NCI-H1436 treated with DMSO at 0.1 percent for 48 hours (cell line): ENCODE results near the gene SIPA1L3.

Source experiments
- DNase-seq: peaks from one replicate; lab custom pipeline; 2025; lab: John Stamatoyannopoulos, UW

SIPA1L3 gene

DNA sequence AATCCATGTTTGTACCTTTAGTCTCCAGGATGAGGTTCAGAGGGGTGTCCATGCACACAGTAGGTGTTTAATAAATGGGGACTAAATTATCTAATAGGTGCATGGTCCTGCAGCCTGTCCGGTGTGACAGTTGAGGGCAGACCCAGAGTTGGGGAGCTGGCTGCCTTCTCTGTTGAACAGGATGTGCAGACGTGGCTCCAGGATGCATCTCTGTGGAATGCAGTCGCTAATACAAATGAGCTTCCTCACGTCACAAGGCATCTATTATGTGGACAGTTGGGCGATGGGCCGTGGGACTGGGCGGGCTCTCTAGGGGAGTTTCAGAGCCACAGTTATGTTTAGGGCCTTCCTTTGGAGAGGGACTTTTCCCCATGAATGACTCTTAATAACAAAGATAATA, 71.0 kb downstream of the SIPA1L3 start:
- no peak for DNase-seq

DNA sequence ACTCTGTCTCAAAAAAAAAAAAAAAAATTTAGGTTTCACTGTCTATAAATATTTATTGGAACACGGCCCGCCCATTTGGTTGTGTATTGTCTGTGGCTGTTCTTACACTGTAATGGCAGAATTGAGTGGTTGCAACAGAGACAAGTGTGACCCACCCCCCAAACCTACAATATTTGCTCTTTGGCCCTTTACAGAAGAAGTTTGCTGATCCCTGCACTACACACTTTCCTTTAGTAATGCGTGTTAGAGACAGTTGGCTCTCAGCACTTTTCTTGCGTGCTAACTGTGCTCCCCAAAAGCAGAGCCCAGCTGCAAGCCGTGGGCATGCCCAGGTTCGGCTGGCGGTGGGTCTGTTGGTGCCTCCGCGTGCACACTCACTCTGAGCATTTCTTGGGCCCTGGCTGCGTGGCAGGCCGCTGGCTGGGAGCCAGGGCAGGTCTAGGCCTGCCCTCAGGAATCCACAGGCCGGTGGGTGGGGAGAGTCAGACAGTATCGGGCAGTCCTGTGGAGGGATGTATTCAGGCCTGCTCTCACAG, 72.6 kb downstream of the SIPA1L3 start:
- no peak for DNase-seq

DNA sequence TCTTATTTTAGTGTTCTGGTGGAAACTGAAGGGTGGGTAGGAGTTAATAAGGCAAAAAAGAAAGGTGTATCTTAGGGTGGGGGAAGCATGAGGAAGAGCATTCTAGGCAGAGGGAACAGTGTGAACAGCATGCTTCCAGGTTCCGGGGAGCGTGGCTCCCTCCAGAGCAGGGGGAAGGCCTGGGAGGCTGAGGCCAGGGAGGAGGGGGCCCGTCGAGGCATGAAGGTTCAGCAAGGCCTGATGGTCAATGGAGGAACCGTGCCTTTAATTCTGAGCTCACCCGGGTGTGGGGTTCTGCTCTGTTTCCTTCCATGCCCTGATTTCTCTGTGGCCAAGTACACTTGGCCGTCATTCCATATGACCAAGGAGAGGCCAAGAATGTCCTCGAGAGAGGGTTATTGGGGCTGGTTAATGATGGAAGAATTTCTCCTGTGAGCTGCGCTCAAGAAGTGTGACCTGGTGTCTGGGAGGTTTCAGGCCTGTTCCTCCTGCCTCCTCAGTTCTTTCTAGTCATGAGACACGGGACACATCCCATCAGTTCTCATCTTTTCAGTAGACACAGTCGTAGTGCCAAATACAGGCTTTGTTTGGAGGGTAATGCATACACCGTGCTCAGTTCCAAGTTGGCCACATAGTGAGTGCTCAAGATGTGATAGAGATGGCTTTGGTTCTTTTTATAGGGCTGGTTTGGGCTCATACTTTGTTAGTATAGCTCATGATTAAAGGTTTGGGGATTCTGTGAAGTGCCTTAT, 73.6 kb downstream of the SIPA1L3 start:
- DNase-seq: no peak

DNA sequence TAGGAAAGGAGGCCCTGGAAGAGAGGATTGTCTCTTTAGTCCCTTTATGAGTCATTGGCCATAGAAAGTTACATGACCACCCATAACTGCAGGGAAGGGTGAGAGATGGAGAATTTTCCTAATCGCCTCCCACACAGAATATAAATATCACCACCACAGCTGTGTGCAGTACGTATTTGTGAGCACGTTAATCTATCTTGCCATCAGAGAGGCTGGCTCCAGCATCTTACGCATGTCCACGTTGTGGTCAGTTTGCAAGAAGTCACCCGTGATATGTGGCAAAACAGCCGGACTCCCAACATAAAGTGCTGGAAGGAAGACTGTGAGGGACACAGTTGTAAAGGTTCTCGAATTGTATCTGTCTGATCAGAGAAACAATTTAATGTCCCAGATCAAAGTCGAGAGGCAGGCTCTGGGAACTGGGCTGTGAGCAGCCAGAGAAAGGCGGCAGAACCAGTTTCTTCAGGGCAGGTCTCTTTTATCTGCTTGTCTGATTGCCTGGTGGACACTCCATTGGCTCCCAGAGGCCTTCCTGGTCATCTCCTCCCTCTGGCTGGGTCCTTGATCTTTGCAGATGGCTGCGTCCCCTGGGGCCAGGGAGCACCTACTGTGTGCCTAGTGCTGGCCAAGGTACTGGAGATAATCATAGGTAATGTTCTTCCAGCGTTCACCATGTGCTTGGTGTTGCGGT, 74.9 kb downstream of the SIPA1L3 start:
- DNase-seq: no peak

DNA sequence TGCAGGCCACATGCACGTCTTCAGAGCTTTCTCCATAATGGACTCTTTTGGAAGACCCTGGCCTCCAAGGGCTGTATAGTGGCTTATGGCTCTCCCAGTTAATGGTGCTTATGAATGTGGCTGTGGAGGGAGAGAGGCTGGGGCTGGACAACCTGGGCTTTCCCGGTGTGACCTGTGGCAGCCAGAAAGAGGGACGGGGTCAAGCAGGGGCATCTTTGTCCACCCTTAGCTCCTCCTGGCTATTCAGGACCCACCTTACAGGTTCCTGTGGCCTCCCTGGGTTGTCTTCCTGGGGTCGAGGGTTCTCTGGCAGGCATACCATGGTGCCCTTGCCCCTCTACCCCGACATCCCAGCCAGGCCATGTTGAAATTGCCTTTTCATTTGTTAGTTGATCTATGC, 75.6 kb downstream of the SIPA1L3 start:
- no peak for DNase-seq

DNA sequence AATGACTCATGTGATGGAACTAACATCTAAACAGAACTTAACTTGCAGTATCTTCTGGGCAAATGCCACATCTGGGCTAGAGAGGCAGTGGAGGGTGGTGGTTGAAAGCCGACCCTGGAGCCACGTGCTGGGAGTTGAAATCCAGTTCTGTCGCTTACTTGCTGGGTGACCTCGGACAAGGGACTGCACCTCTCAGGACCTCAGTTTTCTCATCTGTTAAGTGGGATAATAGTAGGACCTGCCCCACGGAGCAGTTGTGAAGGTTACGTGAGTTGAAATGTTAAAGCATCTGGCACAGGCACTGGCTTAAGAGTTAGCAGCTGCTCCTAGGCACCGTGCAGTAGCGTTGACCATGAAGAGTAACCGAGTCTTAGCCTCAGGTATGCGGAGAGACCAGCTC, 76.1 kb downstream of the SIPA1L3 start:
- DNase-seq: no peak

DNA sequence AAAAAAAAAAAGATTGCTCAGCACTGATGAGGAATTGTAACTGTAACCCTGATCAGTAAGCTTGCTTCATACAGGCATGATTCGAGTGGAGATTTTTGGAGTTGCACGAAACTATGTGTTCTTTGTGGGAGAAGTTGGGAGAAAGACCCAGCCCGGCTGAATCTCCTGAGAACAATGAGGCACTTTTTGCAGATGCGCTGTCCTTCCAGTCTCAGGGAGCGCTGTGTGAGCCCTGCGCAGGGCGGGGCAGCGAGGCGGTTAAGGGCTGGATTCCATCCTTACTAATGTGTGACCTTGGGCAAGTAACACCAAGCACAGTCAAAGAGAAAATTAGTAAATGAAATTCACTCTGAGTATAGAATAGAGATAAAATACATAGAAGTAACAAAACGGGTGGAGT, 76.9 kb downstream of the SIPA1L3 start:
- no peak for DNase-seq

DNA sequence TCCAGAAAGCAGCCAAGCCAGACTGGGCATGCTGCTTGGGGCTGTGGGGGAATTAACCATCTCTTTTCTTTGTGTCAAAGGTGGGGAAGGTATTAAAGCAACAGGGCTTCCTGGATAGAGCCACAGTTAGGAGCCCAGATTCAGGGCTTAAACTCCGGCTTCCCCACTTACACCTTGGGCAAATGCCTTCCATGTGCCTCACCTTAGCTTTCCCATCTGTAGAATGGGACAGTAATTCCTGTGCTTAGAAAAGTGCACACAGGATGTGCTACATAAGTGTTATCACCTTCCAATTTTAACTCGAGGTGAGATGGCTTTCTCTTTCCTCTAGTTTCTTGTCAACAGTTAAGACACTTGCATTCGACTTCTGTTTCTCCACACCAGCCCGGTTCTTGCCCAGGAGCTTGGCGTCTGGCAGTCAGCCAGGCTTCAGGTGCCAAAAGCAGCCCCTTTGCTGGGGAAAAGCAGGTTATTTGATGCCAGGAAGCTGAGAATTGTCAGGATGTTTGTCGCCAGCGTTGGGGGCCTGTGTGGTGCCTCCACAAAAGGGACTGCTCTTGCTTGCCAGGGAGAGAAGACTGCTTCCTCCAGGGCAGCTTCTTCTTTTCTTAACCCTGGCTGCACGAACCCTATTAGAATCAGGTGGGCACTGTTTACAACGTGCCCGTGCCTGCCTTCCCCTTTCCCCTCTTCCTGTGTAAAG, 79.2 kb downstream of the SIPA1L3 start:
- no peak for DNase-seq

DNA sequence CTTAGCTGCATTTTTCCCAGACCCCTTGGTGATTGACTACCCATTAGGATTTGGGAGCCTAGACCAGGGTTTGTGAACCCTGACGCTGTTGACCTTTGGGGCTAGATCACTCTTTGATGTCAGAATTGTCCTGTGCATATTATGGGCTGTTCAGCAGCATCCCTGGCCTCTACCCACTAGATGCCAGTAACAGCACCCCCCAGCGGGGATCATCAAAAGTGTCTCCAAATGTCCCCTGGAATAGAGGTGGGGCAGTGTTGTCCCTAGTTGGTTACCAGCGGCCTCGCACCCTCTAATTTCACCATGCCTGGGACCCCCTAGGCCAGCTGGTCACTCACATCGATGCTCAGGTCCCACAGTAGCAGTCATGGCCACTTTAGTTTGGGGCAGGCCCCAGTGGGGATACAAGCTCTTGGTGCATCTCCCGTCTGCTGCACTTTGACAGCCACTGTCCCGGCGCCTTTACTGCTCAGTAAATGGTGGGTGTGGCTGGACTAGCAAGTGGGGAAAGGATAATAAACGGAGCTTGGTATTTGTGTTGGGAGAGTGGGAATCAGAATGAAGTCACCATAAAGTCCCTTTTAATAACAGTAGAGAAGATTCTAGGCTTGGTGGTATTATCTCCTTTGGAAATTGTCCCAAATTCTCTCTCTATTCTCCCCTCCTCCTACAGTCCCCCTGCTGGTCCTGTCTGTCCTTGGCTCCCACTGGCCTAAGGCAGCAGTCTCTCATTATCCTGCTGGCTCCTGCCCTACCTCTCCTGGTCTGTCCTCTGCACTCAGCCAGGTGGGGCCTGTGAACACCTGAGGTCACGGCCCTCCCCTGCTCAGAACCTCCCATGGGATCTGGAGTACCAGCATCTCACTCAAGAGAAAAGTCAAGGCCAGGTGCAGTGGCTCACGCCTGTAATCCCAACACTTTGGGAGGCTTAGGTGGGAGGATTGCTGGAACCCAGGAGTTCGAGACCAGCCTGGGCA, 80.6 kb downstream of the SIPA1L3 start:
- DNase-seq: no peak

DNA sequence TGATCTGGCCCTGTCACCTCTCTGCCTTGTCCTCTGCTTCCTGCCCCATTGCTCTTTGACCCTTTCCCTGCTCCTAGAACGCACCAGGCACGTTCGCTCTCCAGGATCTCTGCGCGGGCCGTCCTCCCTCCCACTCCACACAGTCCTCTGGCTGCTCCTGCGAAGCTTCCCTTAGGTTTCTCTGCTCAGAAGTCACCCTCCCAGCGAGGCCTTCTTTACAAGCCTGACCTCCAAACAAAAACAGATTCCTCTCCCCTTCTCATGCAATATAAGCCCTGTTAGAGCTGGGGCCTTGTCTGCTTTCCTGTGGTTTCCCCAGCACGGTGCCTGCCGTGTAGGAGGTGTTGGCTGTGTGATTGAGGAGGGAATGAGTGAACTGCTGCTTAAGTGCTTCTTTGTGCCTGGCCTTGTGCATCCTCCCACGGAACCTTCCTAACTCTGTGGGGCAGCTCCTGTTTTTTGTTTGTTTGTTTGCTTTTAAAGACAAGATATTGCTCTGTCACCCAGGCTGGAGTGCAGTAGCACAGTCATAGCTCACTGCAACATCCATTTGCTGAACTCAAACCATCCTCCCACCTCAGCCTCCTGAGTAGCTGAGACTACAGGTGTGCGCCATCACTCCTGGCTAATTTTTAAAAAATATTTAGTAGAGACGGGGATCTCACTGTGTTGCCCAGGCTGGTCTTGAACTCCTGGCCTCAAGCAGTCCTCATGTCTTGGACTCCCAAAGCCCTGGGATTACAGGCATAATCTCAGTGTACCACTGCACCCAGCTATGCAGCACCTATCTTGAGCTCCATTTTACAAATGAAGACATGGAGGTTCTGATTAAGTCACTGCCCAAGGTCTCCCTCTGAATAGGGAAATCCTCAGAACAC, 82.0 kb downstream of the SIPA1L3 start:
- no peak for DNase-seq

DNA sequence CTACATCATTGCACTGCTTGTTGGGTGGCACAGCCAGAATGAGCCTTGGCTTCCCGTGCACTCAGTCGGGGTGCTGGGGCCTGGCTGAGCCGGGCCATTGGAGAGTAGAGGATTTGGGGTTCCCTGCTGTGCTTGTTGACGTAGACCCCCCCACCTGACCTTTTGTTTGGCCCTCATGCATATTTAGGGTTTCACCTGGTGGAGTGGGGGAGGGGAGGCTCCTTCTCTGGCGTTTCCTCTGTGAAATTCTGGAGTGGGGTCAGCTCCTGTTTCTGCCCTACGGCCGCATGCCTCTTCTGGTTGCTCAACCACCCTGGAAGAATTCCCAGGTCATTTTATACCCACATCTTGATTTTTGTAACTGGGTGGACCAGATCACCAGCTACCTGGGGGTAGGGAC, 82.8 kb downstream of the SIPA1L3 start:
- DNase-seq: no peak

DNA sequence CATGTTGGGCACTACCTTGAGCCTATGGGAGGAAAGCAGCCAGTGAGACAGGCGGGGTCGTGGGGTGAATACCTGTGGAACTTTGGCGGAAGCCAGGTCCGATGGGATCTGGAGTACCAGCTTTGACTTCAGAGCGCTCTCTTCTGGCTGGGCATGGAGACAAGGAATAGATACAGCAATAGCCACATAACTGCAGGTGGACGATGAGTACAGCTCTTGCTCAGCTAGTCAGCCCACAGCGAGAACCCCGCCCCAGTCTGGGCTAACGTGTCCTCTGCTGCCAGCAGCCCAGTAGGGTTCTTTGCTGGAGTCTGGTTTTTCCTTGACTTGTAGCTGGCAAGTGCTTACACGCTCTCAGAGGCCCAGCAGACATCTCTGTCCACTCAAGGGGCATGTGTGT, 83.4 kb downstream of the SIPA1L3 start:
- no peak for DNase-seq

DNA sequence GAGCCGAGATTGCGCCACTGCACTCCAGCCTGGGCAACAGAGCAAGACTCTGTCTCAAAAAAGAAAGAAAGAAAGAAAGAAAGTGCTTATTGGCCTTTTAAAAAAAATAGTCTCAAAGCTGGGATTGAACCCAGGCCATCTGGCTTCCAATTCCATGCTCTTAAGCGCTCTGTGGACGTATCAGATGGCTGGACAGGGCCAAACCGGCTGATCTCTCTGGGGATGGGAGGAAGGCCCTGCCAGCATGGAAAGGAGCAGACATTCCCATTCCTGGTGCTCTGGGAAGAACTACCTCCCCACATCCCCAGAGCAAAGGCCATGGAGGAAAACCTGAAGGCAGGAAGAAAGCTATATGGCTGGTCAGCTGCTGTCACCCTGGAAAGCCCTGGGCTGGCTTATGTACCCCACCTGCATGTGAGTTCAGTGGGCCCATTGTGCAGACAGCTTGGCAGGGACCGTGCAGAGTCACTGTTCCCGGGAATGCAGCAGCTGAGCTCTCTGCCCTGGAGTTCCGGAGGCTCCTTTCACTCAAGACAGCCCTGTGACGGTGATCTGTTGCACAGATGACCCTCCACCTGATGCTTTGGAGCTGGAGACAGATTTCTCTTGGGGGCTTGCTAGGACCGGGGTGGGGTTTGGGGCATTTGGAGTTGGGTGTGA, 84.3 kb downstream of the SIPA1L3 start:
- no peak for DNase-seq

DNA sequence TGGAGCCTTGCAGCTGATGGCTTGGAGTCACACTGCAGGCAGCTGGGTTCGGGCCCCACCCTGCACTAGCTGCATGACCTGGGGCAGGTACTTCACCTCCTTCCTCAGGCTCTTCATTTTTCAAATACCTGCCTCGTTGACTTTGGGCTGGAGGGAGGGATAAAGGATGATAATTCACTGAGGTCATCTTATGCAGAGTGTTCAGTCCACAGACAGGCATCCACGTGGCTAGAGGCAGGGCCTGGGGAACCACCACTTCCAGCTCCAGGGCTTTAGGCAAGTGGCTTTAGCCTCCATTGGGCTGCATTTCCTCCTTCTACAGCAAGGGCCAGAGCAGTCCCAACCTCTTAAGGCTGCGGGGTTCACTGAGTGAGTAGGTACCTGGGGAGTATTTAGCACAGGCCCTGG, 84.8 kb downstream of the SIPA1L3 start:
- no peak for DNase-seq

DNA sequence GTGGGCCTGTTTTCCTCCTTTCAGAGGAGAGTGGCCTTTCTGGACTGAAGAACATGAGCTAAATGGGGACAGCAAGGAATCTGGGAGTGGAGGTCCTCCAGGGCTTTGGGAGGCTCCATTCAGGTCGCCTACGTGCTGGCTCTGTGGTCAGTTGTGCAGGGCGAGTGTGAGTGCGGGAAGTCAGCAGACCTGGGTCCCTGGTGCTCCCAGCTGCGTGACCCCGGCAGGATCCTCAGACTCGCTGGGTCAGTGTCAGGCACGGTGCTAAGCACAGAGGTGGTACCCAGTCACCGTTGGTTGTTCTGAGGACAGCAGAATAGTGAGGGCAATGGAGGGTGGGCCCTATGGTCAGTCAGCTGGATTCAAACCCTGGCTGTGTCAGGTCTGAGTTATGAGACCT, 85.8 kb downstream of the SIPA1L3 start:
- no peak for DNase-seq

DNA sequence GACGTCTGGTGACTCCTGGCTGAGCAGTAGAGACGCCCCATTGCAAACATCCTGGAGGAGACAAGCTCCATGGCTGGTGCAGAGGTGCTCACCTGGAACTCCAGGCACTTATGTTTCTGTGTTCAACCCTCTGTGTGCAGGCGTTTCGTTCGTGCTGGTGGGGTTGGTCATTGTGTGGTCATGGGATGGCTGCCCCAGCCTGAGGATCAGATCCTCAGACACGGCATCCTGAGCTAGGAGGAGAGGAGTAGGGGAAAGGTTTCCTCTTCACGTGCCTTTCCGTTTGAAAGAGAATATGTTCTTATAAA, 87.8 kb downstream of the SIPA1L3 start:
- DNase-seq: no peak

DNA sequence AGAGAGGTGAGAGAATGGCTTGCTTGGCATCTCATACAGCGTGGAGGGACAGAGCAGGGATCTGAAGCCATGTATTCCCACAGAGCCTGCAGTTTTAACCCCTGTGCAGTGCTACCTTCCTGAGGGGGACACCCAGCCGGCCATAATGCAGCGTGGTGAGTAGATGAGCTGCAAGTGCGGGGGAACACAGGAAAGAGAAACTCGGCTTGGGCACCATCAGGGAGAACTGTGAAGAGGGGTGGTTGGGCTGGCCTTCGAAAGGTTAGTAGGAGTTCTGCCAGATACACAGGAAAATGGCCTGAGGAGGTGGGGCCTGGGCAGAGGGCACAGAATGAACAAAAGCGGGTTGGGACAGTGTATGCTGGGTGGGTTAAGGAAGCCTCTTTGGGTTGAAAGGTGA, 88.3 kb downstream of the SIPA1L3 start:
- no peak for DNase-seq

DNA sequence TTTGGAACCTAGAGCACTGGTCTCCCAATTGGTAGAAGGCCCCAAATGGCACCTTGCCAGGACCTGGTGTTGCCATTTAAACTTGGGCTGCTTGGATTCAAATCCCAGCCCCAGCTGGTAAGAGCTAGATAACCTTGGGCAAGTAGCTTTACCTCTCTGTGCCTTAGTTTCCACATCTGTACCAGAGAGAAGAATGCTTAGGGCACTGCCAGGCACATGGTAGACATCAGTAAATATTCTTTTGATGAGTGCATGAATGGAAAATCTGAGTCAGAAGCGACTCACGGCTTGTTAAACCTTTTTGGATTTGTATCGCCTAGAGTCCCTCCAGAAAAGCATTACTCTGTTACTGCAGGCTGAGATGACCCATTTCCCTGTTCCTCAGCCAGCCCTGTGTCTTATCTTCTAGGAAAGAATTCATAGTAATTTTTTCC, 90.9 kb downstream of the SIPA1L3 start:
- no peak for DNase-seq

DNA sequence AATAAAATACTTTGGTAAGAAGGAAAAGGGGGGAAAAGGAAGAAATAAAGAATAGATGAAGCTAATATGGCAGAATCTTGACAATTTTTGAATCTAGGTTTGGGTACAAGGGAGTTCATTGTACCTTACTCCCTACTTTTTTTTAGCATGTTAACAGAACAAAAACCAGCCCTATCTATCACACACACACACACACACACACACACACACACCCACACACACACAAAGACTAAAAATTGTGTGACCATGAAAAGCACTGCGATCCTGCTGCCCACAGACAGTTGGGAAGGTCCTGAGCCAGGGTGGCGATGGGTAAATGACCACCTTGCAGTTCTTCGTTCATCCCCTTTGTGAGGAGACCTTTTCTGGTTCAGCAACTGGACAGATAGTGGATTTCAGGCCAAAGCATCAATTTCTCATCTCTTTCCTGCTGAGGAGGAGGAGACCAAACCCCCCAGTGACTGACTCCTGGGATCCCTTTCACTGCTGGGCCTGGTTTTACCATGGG, 91.8 kb downstream of the SIPA1L3 start:
- DNase-seq: no peak
